H1 (cell line): ENCODE data around the gene CUBN. TPM values are rescaled to one million over a fixed set of nuclear protein-coding genes. Genes with fewer than 3 reads are reported as not detected.

Experiments
- CTCF ChIA-PET: fragments of 300-600 bp; sonication (Branson Sonifier 250); formaldehyde crosslinking; loops from one replicate; lab custom pipeline; 2021; ENCODE audit not compliant: partially characterized antibody; lab: Charles Lee
- POLR2A ChIA-PET: fragments of 300-600 bp; sonication (Branson Sonifier 250); formaldehyde crosslinking; loops from one replicate; lab custom pipeline; 2021; ENCODE audit warnings: inconsistent platforms; ENCODE audit not compliant: partially characterized antibody; lab: Charles Lee
- DNase-seq, 2 experiments: peaks; one replicate each; pipeline versions ENCODE4 v3.0.0 to v3.0.0-alpha.2; 2010 to 2022; ENCODE audit warnings: low spot score in 2 of 2, low read depth in 1 of 2, mixed read lengths in 1 of 2
- FAIRE-seq: peaks from 2 replicates; lab custom pipeline; 2011; peaks lifted over from hg19 to GRCh38; lab: Jason Lieb, UNC
- H2AFZ ChIP-seq: 2 replicates; pipeline ENCODE4 v1.8.1; 2012; ENCODE audit warnings: low read length, inconsistent platforms
- H2AK5ac ChIP-seq: 2 replicates; pipeline ENCODE4 v1.6.1; 2013; ENCODE audit warnings: low read depth, low read length
- H2BK120ac ChIP-seq: replicated peaks from 2 replicates; pipeline ENCODE3; 2013; ENCODE audit warnings: low read depth, low read length, inconsistent platforms
- H2BK12ac ChIP-seq: 2 replicates; pipeline ENCODE4 v1.6.1; 2013; ENCODE audit warnings: low read depth, low read length
- H2BK15ac ChIP-seq: 2 replicates; pipeline ENCODE4 v1.6.1; 2013; ENCODE audit warnings: low read length
- H2BK20ac ChIP-seq: 2 replicates; pipeline ENCODE4 v1.6.1; 2013; ENCODE audit warnings: low read length
- H2BK5ac ChIP-seq: 2 replicates; pipeline ENCODE4 v1.6.1; 2013; ENCODE audit warnings: low read depth, low read length
- H3K14ac ChIP-seq: 2 replicates; pipeline ENCODE4 v1.6.1; 2013; ENCODE audit warnings: inconsistent platforms; ENCODE audit not compliant: insufficient read length
- H3K18ac ChIP-seq: 2 replicates; pipeline ENCODE4 v1.6.1; 2013; ENCODE audit warnings: low read length; ENCODE audit errors: extremely low read depth
- H3K23ac ChIP-seq: 2 replicates; pipeline ENCODE4 v1.6.1; 2013; ENCODE audit warnings: inconsistent platforms; ENCODE audit not compliant: insufficient read length
- H3K23me2 ChIP-seq: 2 replicates; pipeline ENCODE4 v1.6.1; 2013; ENCODE audit warnings: low read depth, low read length
- H3K27ac ChIP-seq: 2 replicates; pipeline ENCODE4 v1.6.1; 2011; ENCODE audit warnings: low read depth, low read length, inconsistent platforms
- H3K27me3 ChIP-seq, 4 experiments: replicated peaks in 1 of 4; 1 replicate in 1 of 4; 2 replicates in 3 of 4; pipeline versions ENCODE4 v1.6.1 to v1.8.1; 2011 to 2013; ENCODE audit warnings: low read length in 3 of 4, mild to moderate bottlenecking in 3 of 4, inconsistent platforms in 2 of 4, mixed read lengths in 2 of 4, moderate library complexity in 1 of 4; ENCODE audit not compliant: control insufficient read depth in 3 of 4, insufficient read depth in 3 of 4; ENCODE audit errors: extremely low read depth in 1 of 4
- H3K36me3 ChIP-seq, 4 experiments: 2 replicates each; pipeline versions ENCODE4 v1.6.1 to v1.8.1; 2011 to 2013; ENCODE audit warnings: mild to moderate bottlenecking in 4 of 4, low read length in 3 of 4, moderate library complexity in 2 of 4, control low read depth in 1 of 4, inconsistent platforms in 1 of 4; ENCODE audit not compliant: insufficient read depth in 4 of 4, control insufficient read depth in 2 of 4
- H3K4ac ChIP-seq: replicated peaks from 2 replicates; pipeline ENCODE3; 2013; ENCODE audit warnings: low read length, low read depth, mixed read lengths, inconsistent platforms; ENCODE audit not compliant: insufficient read length
- H3K4me1 ChIP-seq, 4 experiments: replicated peaks in 1 of 4; 1 replicate in 1 of 4; 2 replicates in 3 of 4; pipeline versions ENCODE4 v1.6.1 to v1.8.1; 2011 to 2013; ENCODE audit warnings: low read length in 3 of 4, inconsistent platforms in 2 of 4, mixed read lengths in 1 of 4; ENCODE audit not compliant: insufficient read depth in 4 of 4, control insufficient read depth in 3 of 4
- H3K4me2 ChIP-seq, 2 experiments: 2 replicates each; pipeline versions ENCODE4 v1.6.1 to v1.8.1; 2011 to 2013; ENCODE audit warnings: low read depth in 2 of 2, low read length in 2 of 2, control low read depth in 1 of 2, inconsistent platforms in 1 of 2, mild to moderate bottlenecking in 1 of 2; ENCODE audit not compliant: insufficient read depth in 1 of 2
- H3K4me3 ChIP-seq, 4 experiments: fragments of 200-600, 300-600 bp in 1 of 4; sonication (generic), shearing (Covaris generic), sonication (Bioruptor Twin) in 1 of 4; 2 replicates each; pipeline versions ENCODE4 v1.5.1 to v1.8.1; 2011 to 2016; ENCODE audit warnings: low read length in 4 of 4, low read depth in 3 of 4, control low read depth in 2 of 4, inconsistent platforms in 2 of 4, mild to moderate bottlenecking in 2 of 4, mixed read lengths in 1 of 4, moderate library complexity in 1 of 4; ENCODE audit not compliant: insufficient read depth in 2 of 4; ENCODE audit errors: extremely low read depth in 1 of 4
- H3K56ac ChIP-seq: replicated peaks from 2 replicates; pipeline ENCODE3; 2013; ENCODE audit warnings: low read depth, mild to moderate bottlenecking, mixed read lengths, low read length, inconsistent platforms; ENCODE audit not compliant: insufficient read length
- H3K79me1 ChIP-seq: 2 replicates; pipeline ENCODE4 v1.6.1; 2013; ENCODE audit warnings: low read depth, low read length, control low read depth
- H3K79me2 ChIP-seq, 2 experiments: 2 replicates each; pipeline versions ENCODE4 v1.6.1 to v1.8.1; 2012 to 2013; ENCODE audit warnings: low read length in 2 of 2, mild to moderate bottlenecking in 2 of 2, inconsistent platforms in 1 of 2; ENCODE audit not compliant: insufficient read depth in 2 of 2, control insufficient read depth in 1 of 2
- H3K9ac ChIP-seq, 4 experiments: replicated peaks in 1 of 4; 1 replicate in 1 of 4; 2 replicates in 3 of 4; pipeline versions ENCODE4 v1.6.1 to v1.8.1; 2011 to 2013; ENCODE audit warnings: low read depth in 3 of 4, low read length in 3 of 4, control low read depth in 2 of 4, mild to moderate bottlenecking in 2 of 4, moderate library complexity in 2 of 4, inconsistent platforms in 1 of 4; ENCODE audit errors: extremely low read depth in 1 of 4
- H3K9me3 ChIP-seq, 2 experiments: 2 replicates each; pipeline versions ENCODE4 v1.6.1 to v1.8.1; 2012 to 2013; ENCODE audit warnings: mild to moderate bottlenecking in 2 of 2, moderate library complexity in 2 of 2, control low read depth in 1 of 2, inconsistent platforms in 1 of 2, low read depth in 1 of 2, low read length in 1 of 2, mixed read lengths in 1 of 2; ENCODE audit not compliant: insufficient read depth in 2 of 2
- H4K20me1 ChIP-seq, 2 experiments: replicated peaks in 1 of 2; 2 replicates each; pipeline versions ENCODE3 to v1.8.1; 2011 to 2013; ENCODE audit warnings: inconsistent platforms in 2 of 2, low read length in 2 of 2, mild to moderate bottlenecking in 1 of 2; ENCODE audit not compliant: insufficient read depth in 2 of 2, control insufficient read depth in 1 of 2
- H4K5ac ChIP-seq: 2 replicates; pipeline ENCODE4 v1.6.1; 2013; ENCODE audit warnings: low read length, low read depth, mixed read lengths, inconsistent platforms; ENCODE audit not compliant: insufficient read length
- H4K8ac ChIP-seq: 2 replicates; pipeline ENCODE4 v1.8.0; 2013; ENCODE audit warnings: mild to moderate bottlenecking, moderate library complexity, low read length, inconsistent platforms; ENCODE audit not compliant: insufficient read depth; ENCODE audit errors: extremely low read depth
- H4K91ac ChIP-seq: replicated peaks from 2 replicates; pipeline ENCODE3; 2013; ENCODE audit warnings: low read length, mixed read lengths, inconsistent platforms; ENCODE audit not compliant: insufficient read length
- ASH2L ChIP-seq: fragments of 200-600, 300-600 bp; sonication (generic); IDR thresholded peaks from one replicate; pipeline ENCODE4 v1.7.1; 2017; ENCODE audit warnings: low read length
- BCL11A ChIP-seq, 2 experiments: IDR thresholded peaks; one replicate each; pipeline ENCODE4 v1.6.1; 2011; ENCODE audit warnings: low read depth in 2 of 2, low read length in 2 of 2, mild to moderate bottlenecking in 2 of 2
- CTBP2 ChIP-seq: IDR thresholded peaks from 2 replicates; pipeline ENCODE4 v1.7.0; 2011; ENCODE audit warnings: borderline replicate concordance, mild to moderate bottlenecking, moderate library complexity, mixed read lengths, low read length; ENCODE audit not compliant: insufficient read depth, insufficient read length
- EZH2 ChIP-seq: fragments of 200-600 bp; sonication (generic); IDR thresholded peaks from 2 replicates; pipeline ENCODE4 v1.7.1; 2012; ENCODE audit warnings: low read depth, mild to moderate bottlenecking, moderate library complexity, low read length, inconsistent platforms; ENCODE audit not compliant: severe bottlenecking
- FOSL1 ChIP-seq: IDR thresholded peaks from 2 replicates; pipeline ENCODE4 v1.6.1; 2011; ENCODE audit warnings: mild to moderate bottlenecking, low read depth, low read length, moderate library complexity; ENCODE audit not compliant: insufficient read depth
- JUN ChIP-seq: IDR thresholded peaks from 2 replicates; pipeline ENCODE4 v1.6.1; 2011; ENCODE audit warnings: low read depth, mild to moderate bottlenecking, improper control_type of control experiment, low read length
- JUND ChIP-seq: IDR thresholded peaks from 2 replicates; pipeline ENCODE4 v1.6.1; 2011; ENCODE audit warnings: mild to moderate bottlenecking, improper control_type of control experiment, low read length
- POU5F1 ChIP-seq: IDR thresholded peaks from 2 replicates; pipeline ENCODE4 v1.6.1; 2011; ENCODE audit warnings: low read depth, mild to moderate bottlenecking, low read length, moderate library complexity
- RAD21 ChIP-seq, 2 experiments: IDR thresholded peaks in 1 of 2; conservative IDR thresholded peaks in 1 of 2; 2 replicates each; pipeline ENCODE4 v1.6.1; 2011; ENCODE audit warnings: low read depth in 2 of 2, low read length in 2 of 2, improper control_type of control experiment in 1 of 2, inconsistent platforms in 1 of 2, mild to moderate bottlenecking in 1 of 2, moderate library complexity in 1 of 2
- RFX5 ChIP-seq: IDR thresholded peaks from 2 replicates; pipeline ENCODE4 v1.6.1; 2011; ENCODE audit warnings: low read depth, low read length, improper control_type of control experiment, borderline replicate concordance
- SIN3A ChIP-seq, 2 experiments: IDR thresholded peaks in 1 of 2; conservative IDR thresholded peaks in 1 of 2; 2 replicates each; pipeline ENCODE4 v1.6.1; 2011 to 2012; ENCODE audit warnings: low read length in 2 of 2, improper control_type of control experiment in 1 of 2, low read depth in 1 of 2, mild to moderate bottlenecking in 1 of 2
- WGBS, 2 experiments: shearing (Covaris generic) in 1 of 2; methylation state at CpG; one replicate each; pipeline versions ENCODE4 v1.1.6 to v1.1.7; 2013 to 2015; ENCODE audit warnings: low lambda C conversion rate in 2 of 2, mixed read lengths in 2 of 2, inconsistent platforms in 1 of 2, low coverage in 1 of 2, missing lambda C conversion rate in 1 of 2; ENCODE audit not compliant: insufficient replicate concordance in 2 of 2, insufficient coverage in 1 of 2, insufficient read length in 1 of 2; ENCODE audit errors: extremely low coverage in 1 of 2, missing lambda C conversion rate in 1 of 2; 5-methylcytosine and 5-hydroxymethylcytosine counted together
- polyA plus RNA-seq, 7 experiments: library from polyadenylated mRNA; depleted of rRNA in 3 of 7; stranded (reverse) in 5 of 7; unstranded in 2 of 7; fragments of >200 nt in 5 of 7; fragments of 200-250 nt in 2 of 7; gene quantifications; 1 replicate in 5 of 7; 2 replicates in 1 of 7; 4 replicates in 1 of 7; pipeline versions ENCODE4 v1.2.1 to v1.2.3, GENCODE V29; 2011 to 2013; ENCODE audit warnings: missing spikeins in 2 of 7, mixed read lengths in 2 of 7
- total RNA-seq: library from RNA; stranded (reverse); fragmentation: NEBNext Ultra II Directional; extraction: Animal tissue kit (Norgen Biotek cat#: 25700); gene quantifications from 2 replicates; pipeline ENCODE4 v1.2.1, GENCODE V29; 2021

The CUBN gene
- total and polyA plus RNA-seq, 2 of the 8 experiments (the other 6 are each of a cell fraction or from before 2014, with no cell fraction given), result 0.04 to 0.08 TPM

GRCh38 chr10:17144757-17145156 is 15.1 kb upstream of the CUBN start:
- no peak overlapping the region for H2BK20ac ChIP-seq
- no peak for FAIRE-seq
- peaks cover 0 to 3% (median 0%) of the 10 kb centered on the region in 4 experiments; a peak in 1 of 8 replicates for H3K36me3 ChIP-seq
- H4K5ac ChIP-seq, result no peak overlapping the region
- H2BK12ac ChIP-seq, result no peak overlapping the region
- H3K23ac ChIP-seq, result no peak overlapping the region
- H3K27ac ChIP-seq, result no peak overlapping the region
- TF ChIP-seq RFX5 (no peak), JUN (no peak), EZH2 (no peak), ASH2L (no peak), RAD21 (IDR thresholded peaks at IDR 0.05 in 1 of 2, conservative IDR thresholded peaks at IDR 0.05 in 1 of 2; ENCODE audit: low read depth in 2 of 2, low read length in 2 of 2) (no peak), FOSL1 (no peak), POU5F1 (no peak), BCL11A (IDR thresholded peaks at IDR 0.05; ENCODE audit: low read depth in 2 of 2, low read length in 2 of 2) (no peak), JUND (no peak), CTBP2 (no peak), SIN3A (conservative IDR thresholded peaks at IDR 0.05 in 1 of 2, IDR thresholded peaks at IDR 0.05 in 1 of 2; ENCODE audit: low read depth in 1 of 2, low read length in 2 of 2) (no peak)
- TF ChIP-seq, all 59 proteins: peak for 0
- H3K14ac ChIP-seq, result no peak overlapping the region
- H3K4me3 ChIP-seq, result no peak overlapping the region
- H3K9me3 ChIP-seq, result no peaks in the 10 kb centered on the region
- H3K27me3 ChIP-seq, result no peaks in the 10 kb centered on the region
- no peak overlapping the region for H3K4ac ChIP-seq
- POLR2A ChIA-PET, result interaction anchor here (1.2 to 1.7 kb wide), 2 partner anchors 10 to 56 kb away, joined by 3 to 7 read pairs; partner anchors contain the start of gene TRDMT1
- no peak overlapping the region for H3K56ac ChIP-seq
- no peak overlapping the region for H3K9ac ChIP-seq
- H3K4me2 ChIP-seq, result no peak overlapping the region
- no peak overlapping the region for H4K8ac ChIP-seq
- H4K91ac ChIP-seq, result no peak overlapping the region
- no peak overlapping the region for H2BK120ac ChIP-seq
- H2AK5ac ChIP-seq, result no peak overlapping the region
- H4K20me1 ChIP-seq, result no peaks in the 10 kb centered on the region
- no peak overlapping the region for H2BK5ac ChIP-seq
- H3K79me2 ChIP-seq, result no peaks in the 10 kb centered on the region
- no peak overlapping the region for H2AFZ ChIP-seq
- no peak overlapping the region for H3K18ac ChIP-seq
- no peak overlapping the region for H2BK15ac ChIP-seq
- no peaks in the 10 kb centered on the region for H3K23me2 ChIP-seq
- CTCF ChIA-PET, result interaction anchor here (0.7 to 1.0 kb wide), 2 partner anchors 8 to 86 kb away, joined by 3 to 4 read pairs; no protein-coding TSS in a partner anchor
- no peak for DNase-seq
- H3K79me1 ChIP-seq, result no peaks in the 10 kb centered on the region
- 0 out of 7 replicates have a peak, but pooled peaks cover 0 to 2% (median 0%) of the 10 kb centered on the region in 4 experiments for H3K4me1 ChIP-seq
- 96% methylated on average over 5 of the region's 5 CpGs; no CpG with 5 or more reads in 1 of the 2 experiments for WGBS, 2 experiments
